SK-N-SH treated with all-trans-retinoic acid at 6 μM for 48 hours (cell line): ENCODE data around the gene AAK1.
"Not testable (repeated sequence)": the region's sequence is repeated elsewhere in the genome, so short reads cannot be mapped to it uniquely, and the experiment has no call there.

Experiments used
- ATAC-seq: fragments of 200-7000 bp; cut with Tn5 transposase; 3 replicates; pipeline ENCODE4 v1.9.1; 2020; ENCODE audit warnings: mild to moderate bottlenecking, moderate library complexity
- ARNTL ChIP-seq: fragments of 450-650 bp; formaldehyde crosslinking; IDR thresholded peaks from 2 replicates; pipeline ENCODE4 v1.5.0; 2020; ENCODE audit warnings: low read depth, mild to moderate bottlenecking, moderate library complexity, borderline replicate concordance
- BACH2 ChIP-seq: fragments of 250-450 bp; sonication (Bioruptor Pico); IDR thresholded peaks from 2 replicates; pipeline ENCODE4 v1.9.0; 2021; ENCODE audit warnings: mild to moderate bottlenecking, borderline replicate concordance
- CSDC2 ChIP-seq: fragments of 250-450 bp; sonication (Bioruptor Pico); IDR thresholded peaks from 2 replicates; pipeline ENCODE4 v1.5.0; 2020; ENCODE audit warnings: mild to moderate bottlenecking, moderate library complexity
- ESRRG ChIP-seq: fragments of 250-450 bp; sonication (Bioruptor Pico); IDR thresholded peaks from 2 replicates; pipeline ENCODE4 v1.6.1; 2021; ENCODE audit warnings: mild to moderate bottlenecking
- ISL1 ChIP-seq: fragments of 250-450 bp; sonication (Bioruptor Pico); IDR thresholded peaks from 2 replicates; pipeline ENCODE4 v2.1.2; 2022; ENCODE audit warnings: mild to moderate bottlenecking, moderate library complexity
- PATZ1 ChIP-seq: fragments of 250-450 bp; sonication (Bioruptor Pico); IDR thresholded peaks from 2 replicates; pipeline ENCODE4 v1.8.0; 2020; ENCODE audit warnings: mild to moderate bottlenecking, moderate library complexity, borderline replicate concordance
- POU6F1 ChIP-seq: fragments of 250-450 bp; sonication (Bioruptor Pico); IDR thresholded peaks from 2 replicates; pipeline ENCODE4 v1.8.0; 2021; ENCODE audit warnings: low read depth, mild to moderate bottlenecking, moderate library complexity, borderline replicate concordance
- PPARA ChIP-seq: fragments of 250-450 bp; sonication (Bioruptor Pico); IDR thresholded peaks from 2 replicates; pipeline ENCODE4 v1.5.0; 2020; ENCODE audit warnings: mild to moderate bottlenecking, borderline replicate concordance
- SNAI2 ChIP-seq: fragments of 250-450 bp; sonication (Bioruptor Pico); IDR thresholded peaks from 2 replicates; pipeline ENCODE4 v1.5.0; 2020; ENCODE audit warnings: mild to moderate bottlenecking, moderate library complexity
- TOX ChIP-seq: fragments of 250-450 bp; sonication (Bioruptor Pico); IDR thresholded peaks from 2 replicates; pipeline ENCODE4 v1.8.0; 2021; ENCODE audit warnings: mild to moderate bottlenecking, moderate library complexity, borderline replicate concordance
- ZC3H10 ChIP-seq: fragments of 250-450 bp; sonication (Bioruptor Pico); IDR thresholded peaks from 2 replicates; pipeline ENCODE4 v1.5.1; 2021; ENCODE audit warnings: mild to moderate bottlenecking, moderate library complexity
- ZFP3 ChIP-seq: fragments of 250-450 bp; sonication (Bioruptor Pico); IDR thresholded peaks from 2 replicates; pipeline ENCODE4 v1.5.0; 2020; ENCODE audit warnings: mild to moderate bottlenecking, moderate library complexity
- ZFP30 ChIP-seq: fragments of 450-650 bp; formaldehyde crosslinking; IDR thresholded peaks from 2 replicates; pipeline ENCODE4 v1.5.0; 2022; ENCODE audit warnings: mild to moderate bottlenecking, moderate library complexity
- ZNF565 ChIP-seq: fragments of 450-650 bp; formaldehyde crosslinking; conservative IDR thresholded peaks from 2 replicates; pipeline ENCODE4 v1.5.0; 2020; ENCODE audit warnings: low read depth, mild to moderate bottlenecking, moderate library complexity
- ZNF70 ChIP-seq: fragments of 450-650 bp; formaldehyde crosslinking; IDR thresholded peaks from 2 replicates; pipeline ENCODE4 v1.5.0; 2020; ENCODE audit warnings: mild to moderate bottlenecking, moderate library complexity
- ZNF8 ChIP-seq: fragments of 450-650 bp; formaldehyde crosslinking; IDR thresholded peaks from 2 replicates; pipeline ENCODE4 v1.5.0; 2020; ENCODE audit warnings: mild to moderate bottlenecking, moderate library complexity
- TF ChIP-seq, protein P1 (sequence below): fragments of 250-450 bp; sonication (Bioruptor Pico); IDR thresholded peaks from 2 replicates; pipeline ENCODE4 v1.5.1; 2021; ENCODE audit warnings: mild to moderate bottlenecking, moderate library complexity
- TF ChIP-seq, protein P2 (sequence below): fragments of 250-450 bp; sonication (Bioruptor Pico); IDR thresholded peaks from 2 replicates; pipeline ENCODE4 v1.5.0; 2020; ENCODE audit warnings: mild to moderate bottlenecking, moderate library complexity

AAK1 gene

GRCh38 chr2:69449906-69450305 lies 193.6 kb downstream of the AAK1 start (continued):
- TF ChIP-seq PATZ1 (no peak), POU6F1 (CRISPR knock-in tag) (no peak), TOX (CRISPR knock-in tag) (no peak), BACH2 (CRISPR knock-in tag) (no peak), ZNF70 (CRISPR knock-in tag) (no peak), ZC3H10 (no peak), ISL1 (no peak), ESRRG (CRISPR knock-in tag) (no peak), ARNTL (no peak)
- TF ChIP-seq, protein P1, sequence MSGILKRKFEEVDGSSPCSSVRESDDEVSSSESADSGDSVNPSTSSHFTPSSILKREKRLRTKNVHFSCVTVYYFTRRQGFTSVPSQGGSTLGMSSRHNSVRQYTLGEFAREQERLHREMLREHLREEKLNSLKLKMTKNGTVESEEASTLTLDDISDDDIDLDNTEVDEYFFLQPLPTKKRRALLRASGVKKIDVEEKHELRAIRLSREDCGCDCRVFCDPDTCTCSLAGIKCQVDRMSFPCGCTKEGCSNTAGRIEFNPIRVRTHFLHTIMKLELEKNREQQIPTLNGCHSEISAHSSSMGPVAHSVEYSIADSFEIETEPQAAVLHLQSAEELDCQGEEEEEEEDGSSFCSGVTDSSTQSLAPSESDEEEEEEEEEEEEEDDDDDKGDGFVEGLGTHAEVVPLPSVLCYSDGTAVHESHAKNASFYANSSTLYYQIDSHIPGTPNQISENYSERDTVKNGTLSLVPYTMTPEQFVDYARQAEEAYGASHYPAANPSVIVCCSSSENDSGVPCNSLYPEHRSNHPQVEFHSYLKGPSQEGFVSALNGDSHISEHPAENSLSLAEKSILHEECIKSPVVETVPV, result no peak

GRCh38 chr2:69443673-69444072 lies 199.9 kb downstream of the AAK1 start:
- ATAC-seq, result not testable (repeated sequence)

- not testable (repeated sequence) for ATAC-seq
Observed at GRCh38 chr2:69439499-69439898, 204.0 kb downstream of the AAK1 start.

GRCh38 chr2:69438580-69438979 lies 205.0 kb downstream of the AAK1 start:
- TF ChIP-seq ZFP30 (CRISPR knock-in tag), result no peak
- no peak for ATAC-seq

GRCh38 chr2:69437751-69438154 lies 205.8 kb downstream of the AAK1 start:
- peak; percentile 43 for ATAC-seq
- no peak for TF ChIP-seq ZNF565 (CRISPR knock-in tag)
- TF ChIP-seq ZNF8 (CRISPR knock-in tag), result no peak
- no peak for TF ChIP-seq SNAI2 (CRISPR knock-in tag)
- TF ChIP-seq, all 23 proteins: peak for 0

GRCh38 chr2:69436938-69437750 lies 206.4 kb downstream of the AAK1 start, which contains the start of gene NFU1:
Gene NFU1 (minus strand): TSS chr2:69437435. CDS start chr2:69437422, 13 bp downstream.
- peak; percentile 99 for ATAC-seq
- TF ChIP-seq ISL1 (no peak), ZFP3 (CRISPR knock-in tag) (no peak), CSDC2 (peak; percentile 71; the same call in 1 of the 2 replicates), ZNF70 (CRISPR knock-in tag) (no peak), ZNF565 (CRISPR knock-in tag) (no peak), ESRRG (CRISPR knock-in tag) (no peak), TOX (CRISPR knock-in tag) (peak; percentile 29; the same call in 1 of the 2 replicates), ZC3H10 (no peak), ZNF8 (CRISPR knock-in tag) (no peak), ARNTL (no peak), BACH2 (CRISPR knock-in tag) (no peak), PPARA (no peak), SNAI2 (CRISPR knock-in tag) (no peak)
- TF ChIP-seq, protein P1, result no peak
- TF ChIP-seq, protein P2, sequence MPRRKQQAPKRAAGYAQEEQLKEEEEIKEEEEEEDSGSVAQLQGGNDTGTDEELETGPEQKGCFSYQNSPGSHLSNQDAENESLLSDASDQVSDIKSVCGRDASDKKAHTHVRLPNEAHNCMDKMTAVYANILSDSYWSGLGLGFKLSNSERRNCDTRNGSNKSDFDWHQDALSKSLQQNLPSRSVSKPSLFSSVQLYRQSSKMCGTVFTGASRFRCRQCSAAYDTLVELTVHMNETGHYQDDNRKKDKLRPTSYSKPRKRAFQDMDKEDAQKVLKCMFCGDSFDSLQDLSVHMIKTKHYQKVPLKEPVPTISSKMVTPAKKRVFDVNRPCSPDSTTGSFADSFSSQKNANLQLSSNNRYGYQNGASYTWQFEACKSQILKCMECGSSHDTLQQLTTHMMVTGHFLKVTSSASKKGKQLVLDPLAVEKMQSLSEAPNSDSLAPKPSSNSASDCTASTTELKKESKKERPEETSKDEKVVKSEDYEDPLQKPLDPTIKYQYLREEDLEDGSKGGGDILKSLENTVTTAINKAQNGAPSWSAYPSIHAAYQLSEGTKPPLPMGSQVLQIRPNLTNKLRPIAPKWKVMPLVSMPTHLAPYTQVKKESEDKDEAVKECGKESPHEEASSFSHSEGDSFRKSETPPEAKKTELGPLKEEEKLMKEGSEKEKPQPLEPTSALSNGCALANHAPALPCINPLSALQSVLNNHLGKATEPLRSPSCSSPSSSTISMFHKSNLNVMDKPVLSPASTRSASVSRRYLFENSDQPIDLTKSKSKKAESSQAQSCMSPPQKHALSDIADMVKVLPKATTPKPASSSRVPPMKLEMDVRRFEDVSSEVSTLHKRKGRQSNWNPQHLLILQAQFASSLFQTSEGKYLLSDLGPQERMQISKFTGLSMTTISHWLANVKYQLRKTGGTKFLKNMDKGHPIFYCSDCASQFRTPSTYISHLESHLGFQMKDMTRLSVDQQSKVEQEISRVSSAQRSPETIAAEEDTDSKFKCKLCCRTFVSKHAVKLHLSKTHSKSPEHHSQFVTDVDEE (CRISPR knock-in tag), result no peak
